ENCODE results near the gene ABCC3. TPM values are rescaled to one million over a fixed set of nuclear protein-coding genes. Genes with fewer than 3 reads are reported as not detected.

ABCC3 gene
- total and polyA plus RNA-seq, 2 experiments from 2014 or later, result 0.53 TPM; not detected in 1

DNA sequence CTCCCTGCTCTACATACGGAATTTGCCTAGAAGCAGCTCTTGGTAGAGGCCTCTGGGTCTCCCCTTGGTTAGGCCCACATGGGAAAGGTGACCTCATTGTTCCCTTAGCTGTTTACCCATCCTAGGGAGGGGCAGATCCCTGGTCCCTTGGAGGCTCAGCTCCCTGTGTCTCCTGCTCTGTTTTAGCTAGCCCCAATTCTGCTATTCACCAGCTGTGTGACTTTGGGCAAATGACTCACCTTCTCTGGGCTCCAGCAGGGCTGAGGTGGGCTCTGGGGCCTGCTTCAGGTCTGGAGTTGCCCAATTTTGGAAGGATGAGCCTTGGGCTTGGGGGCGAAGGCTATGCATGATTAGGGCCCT, 3.9 kb downstream of the ABCC3 start:
- H3K4me3 ChIP-seq, result no peak overlapping the region
- DNase-seq (ENCODE audit: low read depth in 1 of 2, low spot score in 1 of 2), result no peak
- H3K27ac ChIP-seq, result no peak overlapping the region
- no peak for TF ChIP-seq CTCF (IDR thresholded peaks at IDR 0.05; ENCODE audit: low read depth, low read length)
- H3K9me3 ChIP-seq (ENCODE audit: low read depth), result no peaks in the 10 kb centered on the region
- H3K27me3 ChIP-seq, result peaks cover 48% of the 10 kb centered on the region
- H3K4me1 ChIP-seq (ENCODE audit: low read depth), result no peaks in the 10 kb centered on the region
- H3K36me3 ChIP-seq, result no peaks in the 10 kb centered on the region

DNA sequence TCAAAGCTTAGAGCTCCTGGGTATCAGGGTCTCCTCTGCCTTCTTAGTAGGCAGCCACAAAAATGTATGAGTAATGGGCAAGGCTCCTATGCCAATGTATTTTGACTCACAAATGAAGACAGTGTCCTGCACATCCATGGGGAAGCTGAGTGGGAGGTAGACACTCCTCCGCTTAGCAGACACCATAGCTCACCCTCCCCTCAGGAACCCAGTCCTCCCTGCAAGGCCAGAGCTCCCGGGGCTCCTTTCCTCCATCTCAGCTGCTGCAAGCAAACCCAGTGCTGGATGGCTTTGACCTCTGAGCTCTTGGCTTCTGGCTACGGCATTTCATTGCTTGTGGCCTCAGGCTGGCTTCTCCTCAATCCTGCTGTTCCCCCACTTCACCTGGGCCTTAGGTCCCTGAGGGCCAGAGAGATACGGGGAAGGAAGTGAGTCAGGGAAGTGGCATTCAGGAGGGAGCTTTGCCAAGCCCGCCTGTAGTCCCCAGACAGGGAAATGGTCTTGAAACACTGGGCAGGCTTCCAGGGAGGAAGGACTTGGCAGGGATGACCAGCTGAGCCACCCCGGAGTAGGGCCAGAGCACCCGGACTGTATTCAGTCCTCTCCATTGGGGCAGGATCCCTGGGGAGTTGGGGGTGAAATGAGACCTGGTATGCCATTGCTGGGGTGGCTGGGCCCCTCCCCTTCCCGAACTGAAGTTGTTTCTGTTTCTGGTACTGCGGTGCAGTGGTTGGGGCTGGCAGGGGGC, 4.5 kb downstream of the ABCC3 start:
- no peaks in the 10 kb centered on the region for H3K4me1 ChIP-seq (ENCODE audit: low read depth)
- H3K9me3 ChIP-seq (ENCODE audit: low read depth), result no peaks in the 10 kb centered on the region
- no peak overlapping the region for H3K4me3 ChIP-seq
- H3K27ac ChIP-seq, result no peak overlapping the region
- H3K27me3 ChIP-seq, result peaks cover 42% of the 10 kb centered on the region
- H3K36me3 ChIP-seq, result no peaks in the 10 kb centered on the region
- TF ChIP-seq CTCF (IDR thresholded peaks at IDR 0.05; ENCODE audit: low read depth, low read length), result no peak
- peak in 1 of 2 donors; percentile 99 for DNase-seq (ENCODE audit: low read depth in 1 of 2, low spot score in 1 of 2)

- H3K27me3 ChIP-seq, result peaks cover 25% of the 10 kb centered on the region
- no peaks in the 10 kb centered on the region for H3K36me3 ChIP-seq
- no peak overlapping the region for H3K27ac ChIP-seq
- no peak overlapping the region for H3K4me3 ChIP-seq
- no peaks in the 10 kb centered on the region for H3K9me3 ChIP-seq (ENCODE audit: low read depth)
- no peaks in the 10 kb centered on the region for H3K4me1 ChIP-seq (ENCODE audit: low read depth)
- no peak for TF ChIP-seq CTCF (IDR thresholded peaks at IDR 0.05; ENCODE audit: low read depth, low read length)
- peak in 1 of 2 donors; percentile 46 for DNase-seq (ENCODE audit: low read depth in 1 of 2, low spot score in 1 of 2)
Measured at GRCh38 chr17:50640686-50641351, 6.1 kb downstream of the ABCC3 start.

GRCh38 chr17:50641357-50641756, 6.7 kb downstream of the ABCC3 start:
- DNase-seq (ENCODE audit: low read depth in 1 of 2, low spot score in 1 of 2), result no peak
- no peak for TF ChIP-seq CTCF (IDR thresholded peaks at IDR 0.05; ENCODE audit: low read depth, low read length)
- no peaks in the 10 kb centered on the region for H3K9me3 ChIP-seq (ENCODE audit: low read depth)
- H3K4me1 ChIP-seq (ENCODE audit: low read depth), result no peaks in the 10 kb centered on the region
- H3K27me3 ChIP-seq, result peaks cover 20% of the 10 kb centered on the region
- no peak overlapping the region for H3K4me3 ChIP-seq
- no peak overlapping the region for H3K27ac ChIP-seq
- no peaks in the 10 kb centered on the region for H3K36me3 ChIP-seq

DNA sequence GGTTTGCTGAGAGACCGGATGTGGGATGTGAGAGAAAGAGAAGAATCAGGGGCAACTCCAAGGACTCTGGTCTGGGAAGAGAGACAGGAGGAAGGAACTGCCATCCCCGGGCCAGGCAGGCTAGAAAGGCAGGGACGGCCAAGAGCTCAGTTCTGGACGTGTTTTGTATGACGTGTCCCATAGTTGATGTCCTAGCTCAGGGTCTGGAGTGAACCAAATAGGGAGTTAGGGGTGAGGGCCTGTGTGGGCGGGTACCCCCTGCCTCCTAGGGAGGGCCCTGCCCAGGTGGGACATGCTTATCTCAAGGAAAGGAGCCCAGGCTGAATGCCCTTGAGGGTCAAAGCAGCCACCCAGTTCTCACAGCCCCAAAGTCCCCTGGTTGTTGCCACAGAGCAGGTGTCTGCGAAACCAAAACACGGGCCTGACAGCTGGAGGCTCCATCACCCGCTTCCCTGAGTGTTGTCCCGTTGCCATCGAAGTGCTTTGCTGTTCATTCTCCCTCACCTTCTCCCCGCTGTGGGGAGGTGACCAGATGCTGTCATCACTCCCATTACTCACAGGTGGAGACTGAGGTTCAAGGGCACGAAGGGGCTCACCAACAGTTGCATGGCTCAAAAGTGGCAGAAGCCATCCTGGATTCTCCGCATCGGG, 7.5 kb downstream of the ABCC3 start:
- no peaks in the 10 kb centered on the region for H3K4me1 ChIP-seq (ENCODE audit: low read depth)
- no peak for TF ChIP-seq CTCF (IDR thresholded peaks at IDR 0.05; ENCODE audit: low read depth, low read length)

More for the DNA sequence above, 7.5 kb downstream of the ABCC3 start:
- H3K4me3 ChIP-seq, result no peak overlapping the region
- peaks cover 12% of the 10 kb centered on the region for H3K27me3 ChIP-seq
- H3K27ac ChIP-seq, result no peak overlapping the region
- DNase-seq (ENCODE audit: low read depth in 1 of 2, low spot score in 1 of 2), result no peak
- no peaks in the 10 kb centered on the region for H3K36me3 ChIP-seq
- no peaks in the 10 kb centered on the region for H3K9me3 ChIP-seq (ENCODE audit: low read depth)

Data from cardiac muscle cell (in vitro differentiated cells and primary cell).